Tibial nerve (tissue), 3 donors: ENCODE results near the gene AP2A1.

Experiments used
- CTCF ChIP-seq, 5 experiments: fragments of 200-600 bp in 3 of 5; fragments of 450-650 bp in 2 of 5; sonication (generic) in 3 of 5; IDR thresholded peaks; one replicate each; pipeline ENCODE4 v1.5.1; 2016 to 2019; ENCODE audit warnings: antibody characterized with exemption in 5 of 5, mild to moderate bottlenecking in 3 of 5, moderate library complexity in 2 of 5
- POLR2A ChIP-seq, 2 donors: fragments of 450-650 bp; IDR thresholded peaks; one replicate each; pipeline ENCODE4 v1.6.1; 2017; ENCODE audit warnings: antibody characterized with exemption in 2 of 2, mild to moderate bottlenecking in 2 of 2, moderate library complexity in 2 of 2

GRCh38 chr19:49809160-49809940, 42.5 kb downstream of the AP2A1 start:
- TF ChIP-seq POLR2A (IDR thresholded peaks at IDR 0.05) (no peak), CTCF (IDR thresholded peaks at IDR 0.05) (peak in 3 of 5 experiments; percentile 14 to 33 (median 19))
